ENCODE data around the gene SCN5A. TPM values are rescaled to one million over a fixed set of nuclear protein-coding genes. Genes with fewer than 3 reads are reported as not detected.

The SCN5A gene
- total and polyA plus RNA-seq, 2 experiments from 2014 or later, result 0.97 to 1.3 TPM

DNA sequence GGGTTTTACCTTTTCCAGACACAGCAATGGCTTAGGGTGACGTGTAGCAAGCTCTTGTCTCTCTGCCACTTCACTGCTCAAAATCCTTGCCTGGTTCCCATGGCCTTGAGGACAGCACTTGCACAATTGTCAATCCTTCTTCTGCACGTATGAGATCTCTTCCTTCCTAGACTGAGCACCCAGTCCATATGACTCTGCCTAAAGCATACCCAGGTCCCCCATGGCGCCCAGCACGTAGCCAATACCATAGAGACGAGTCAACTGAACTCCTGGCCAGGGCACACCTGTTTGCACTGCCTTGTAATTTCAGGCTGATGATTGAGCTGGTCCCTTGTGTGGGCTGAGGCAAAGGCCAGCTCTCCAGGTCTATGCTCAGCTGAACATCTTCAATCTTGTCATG, 23.3 kb downstream of the SCN5A start:
- no peak overlapping the region for H3K27ac ChIP-seq
- H3K4me3 ChIP-seq, result no peak overlapping the region
- no peaks in the 10 kb centered on the region for H3K9me3 ChIP-seq (ENCODE audit: low read depth)
- no peaks in the 10 kb centered on the region for H3K36me3 ChIP-seq (replicated peaks; ENCODE audit: insufficient read depth, low read depth)
- H3K4me1 ChIP-seq (ENCODE audit: insufficient read depth), result no peaks in the 10 kb centered on the region
- TF ChIP-seq EZH2 (IDR thresholded peaks at IDR 0.05; ENCODE audit: borderline replicate concordance) (no peak), EZH2phosphoT487 (IDR thresholded peaks at IDR 0.05; ENCODE audit: low read depth, severe bottlenecking, unreplicated experiment) (no peak)
- TF ChIP-seq, protein P1, sequence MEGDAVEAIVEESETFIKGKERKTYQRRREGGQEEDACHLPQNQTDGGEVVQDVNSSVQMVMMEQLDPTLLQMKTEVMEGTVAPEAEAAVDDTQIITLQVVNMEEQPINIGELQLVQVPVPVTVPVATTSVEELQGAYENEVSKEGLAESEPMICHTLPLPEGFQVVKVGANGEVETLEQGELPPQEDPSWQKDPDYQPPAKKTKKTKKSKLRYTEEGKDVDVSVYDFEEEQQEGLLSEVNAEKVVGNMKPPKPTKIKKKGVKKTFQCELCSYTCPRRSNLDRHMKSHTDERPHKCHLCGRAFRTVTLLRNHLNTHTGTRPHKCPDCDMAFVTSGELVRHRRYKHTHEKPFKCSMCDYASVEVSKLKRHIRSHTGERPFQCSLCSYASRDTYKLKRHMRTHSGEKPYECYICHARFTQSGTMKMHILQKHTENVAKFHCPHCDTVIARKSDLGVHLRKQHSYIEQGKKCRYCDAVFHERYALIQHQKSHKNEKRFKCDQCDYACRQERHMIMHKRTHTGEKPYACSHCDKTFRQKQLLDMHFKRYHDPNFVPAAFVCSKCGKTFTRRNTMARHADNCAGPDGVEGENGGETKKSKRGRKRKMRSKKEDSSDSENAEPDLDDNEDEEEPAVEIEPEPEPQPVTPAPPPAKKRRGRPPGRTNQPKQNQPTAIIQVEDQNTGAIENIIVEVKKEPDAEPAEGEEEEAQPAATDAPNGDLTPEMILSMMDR (IDR thresholded peaks at IDR 0.05; ENCODE audit: poor library complexity), result no peak
- 93% methylated on average over 5 of the region's 5 CpGs for WGBS (ENCODE audit: low lambda C conversion rate, missing lambda C conversion rate)
- no peaks in the 10 kb centered on the region for H3K9me2 ChIP-seq (replicated peaks; ENCODE audit: insufficient read depth)
- H3K79me2 ChIP-seq, result no peaks in the 10 kb centered on the region
- H4K20me1 ChIP-seq (ENCODE audit: insufficient read depth, poor library complexity, severe bottlenecking), result no peaks in the 10 kb centered on the region
- no peak overlapping the region for H2AFZ ChIP-seq
- no peak for DNase-seq (ENCODE audit: low spot score)
- H3K27me3 ChIP-seq, result no peaks in the 10 kb centered on the region
- H3K4me2 ChIP-seq, result no peak overlapping the region

DNA sequence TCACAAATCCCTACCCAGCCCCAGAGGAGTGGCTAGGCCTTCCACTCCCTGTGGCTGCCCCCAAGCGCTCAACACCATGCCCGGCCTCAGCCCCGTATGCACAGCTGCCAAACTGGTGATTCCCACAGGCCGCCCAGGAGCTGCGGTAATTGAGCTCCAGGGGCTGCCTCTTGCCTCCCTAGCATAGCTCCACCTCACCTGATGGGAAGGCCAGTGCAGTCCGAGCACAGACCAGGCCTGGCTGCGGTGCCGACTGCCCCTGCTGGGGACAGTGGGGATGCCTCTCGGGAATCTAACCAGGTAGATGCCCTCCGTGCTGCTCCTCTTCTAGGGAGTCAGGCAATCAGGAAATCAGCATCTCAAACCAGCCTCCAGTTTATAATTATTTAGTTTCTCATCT, 25.9 kb downstream of the SCN5A start:
- WGBS (ENCODE audit: low lambda C conversion rate, missing lambda C conversion rate), result 67% methylated on average over 10 of the region's 10 CpGs
- Histone ChIP-seq H3K4me1 (ENCODE audit: insufficient read depth) (no peaks in the 10 kb centered on the region), H3K27ac (no peak overlapping the region), H3K79me2 (no peaks in the 10 kb centered on the region), H3K36me3 (replicated peaks; ENCODE audit: insufficient read depth, low read depth) (no peaks in the 10 kb centered on the region), H4K20me1 (ENCODE audit: insufficient read depth, poor library complexity, severe bottlenecking) (no peaks in the 10 kb centered on the region), H3K4me2 (no peak overlapping the region), H3K27me3 (no peaks in the 10 kb centered on the region), H2AFZ (no peak overlapping the region), H3K4me3 (no peak overlapping the region), H3K9me3 (ENCODE audit: low read depth) (no peaks in the 10 kb centered on the region), H3K9me2 (replicated peaks; ENCODE audit: insufficient read depth) (no peaks in the 10 kb centered on the region)
- TF ChIP-seq, protein P1 (IDR thresholded peaks at IDR 0.05; ENCODE audit: poor library complexity), result no peak
- TF ChIP-seq EZH2 (IDR thresholded peaks at IDR 0.05; ENCODE audit: borderline replicate concordance) (no peak), EZH2phosphoT487 (IDR thresholded peaks at IDR 0.05; ENCODE audit: low read depth, severe bottlenecking, unreplicated experiment) (no peak)
- DNase-seq (ENCODE audit: low spot score), result no peak

DNA sequence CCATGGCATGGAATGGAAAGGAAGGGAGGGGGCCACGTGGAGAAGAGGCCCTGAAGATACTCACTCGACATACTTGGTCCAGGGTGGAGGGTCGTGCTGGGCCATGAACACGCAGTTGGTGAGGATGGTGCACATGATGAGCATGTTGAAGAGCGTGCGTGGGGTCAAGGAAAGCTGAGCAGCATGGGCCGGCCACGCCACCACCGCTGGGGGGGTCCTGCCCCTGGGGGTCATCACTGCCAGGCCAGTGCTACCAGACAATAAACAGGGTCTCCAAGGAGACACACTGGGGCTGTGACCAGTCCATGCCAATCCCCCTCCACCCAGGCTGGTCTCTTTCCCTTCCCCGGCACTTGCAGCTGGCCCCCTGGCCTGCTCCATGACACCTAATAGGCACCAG, 27.2 kb downstream of the SCN5A start:
- no peaks in the 10 kb centered on the region for H4K20me1 ChIP-seq (ENCODE audit: insufficient read depth, poor library complexity, severe bottlenecking)
- H3K36me3 ChIP-seq (replicated peaks; ENCODE audit: insufficient read depth, low read depth), result no peaks in the 10 kb centered on the region
- WGBS (ENCODE audit: low lambda C conversion rate, missing lambda C conversion rate), result 96% methylated on average over 10 of the region's 10 CpGs
- no peak overlapping the region for H3K27ac ChIP-seq
- DNase-seq (ENCODE audit: low spot score), result no peak
- no peaks in the 10 kb centered on the region for H3K27me3 ChIP-seq
- no peaks in the 10 kb centered on the region for H3K4me1 ChIP-seq (ENCODE audit: insufficient read depth)
- H3K4me2 ChIP-seq, result no peak overlapping the region
- H3K79me2 ChIP-seq, result no peaks in the 10 kb centered on the region
- H3K9me2 ChIP-seq (replicated peaks; ENCODE audit: insufficient read depth), result no peaks in the 10 kb centered on the region
- H3K9me3 ChIP-seq (ENCODE audit: low read depth), result no peaks in the 10 kb centered on the region
- H3K4me3 ChIP-seq, result no peak overlapping the region
- no peak for TF ChIP-seq EZH2phosphoT487 (IDR thresholded peaks at IDR 0.05; ENCODE audit: low read depth, severe bottlenecking, unreplicated experiment)
- H2AFZ ChIP-seq, result no peak overlapping the region

DNA sequence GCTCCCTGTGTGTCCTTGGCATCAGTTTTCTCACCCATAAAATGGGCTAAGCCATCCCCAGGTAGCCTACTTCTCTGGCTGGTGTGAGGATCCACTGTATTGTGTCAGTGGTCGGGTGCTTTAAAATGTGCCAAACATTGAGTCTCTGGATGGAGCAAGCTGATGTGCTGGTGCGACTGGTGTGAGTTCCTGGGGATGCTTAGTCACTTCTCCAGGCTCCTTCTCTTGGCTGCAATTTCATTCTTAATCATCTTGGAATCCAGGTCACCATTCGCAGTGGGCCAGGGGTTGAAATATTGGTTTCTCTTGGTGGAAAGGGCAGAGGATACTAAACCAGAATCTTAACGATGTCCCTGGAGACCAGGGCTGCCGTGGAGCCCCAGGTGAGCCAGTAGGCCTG, 29.3 kb downstream of the SCN5A start:
- WGBS (ENCODE audit: low lambda C conversion rate, missing lambda C conversion rate), result 93% methylated on average over 5 of the region's 5 CpGs
- H3K27me3 ChIP-seq, result no peaks in the 10 kb centered on the region
- no peaks in the 10 kb centered on the region for H3K9me2 ChIP-seq (replicated peaks; ENCODE audit: insufficient read depth)
- no peaks in the 10 kb centered on the region for H4K20me1 ChIP-seq (ENCODE audit: insufficient read depth, poor library complexity, severe bottlenecking)
- no peaks in the 10 kb centered on the region for H3K4me1 ChIP-seq (ENCODE audit: insufficient read depth)
- no peak overlapping the region for H3K4me2 ChIP-seq
- TF ChIP-seq, protein P1 (IDR thresholded peaks at IDR 0.05; ENCODE audit: poor library complexity), result no peak
- TF ChIP-seq EZH2phosphoT487 (IDR thresholded peaks at IDR 0.05; ENCODE audit: low read depth, severe bottlenecking, unreplicated experiment), result no peak
- TF ChIP-seq EZH2 (IDR thresholded peaks at IDR 0.05; ENCODE audit: borderline replicate concordance), result no peak
- no peak overlapping the region for H3K27ac ChIP-seq
- no peaks in the 10 kb centered on the region for H3K36me3 ChIP-seq (replicated peaks; ENCODE audit: insufficient read depth, low read depth)
- no peaks in the 10 kb centered on the region for H3K9me3 ChIP-seq (ENCODE audit: low read depth)
- no peak overlapping the region for H2AFZ ChIP-seq
- no peaks in the 10 kb centered on the region for H3K79me2 ChIP-seq
- no peak for DNase-seq (ENCODE audit: low spot score)
- H3K4me3 ChIP-seq, result no peak overlapping the region

All from hepatocyte (in vitro differentiated cells).